Loucy (cell line): Measurements from ENCODE around the gene PHACTR3.

Source experiments
- H2AFZ ChIP-seq: fragments of 200-600 bp; sonication (generic); 2 replicates; pipeline ENCODE4 v1.6.0; 2016; ENCODE audit warnings: antibody characterized with exemption, mild to moderate bottlenecking, low read length, moderate library complexity
- H3F3A ChIP-seq: fragments of 200-600 bp; 2 replicates; pipeline ENCODE4 v1.6.0; 2016; ENCODE audit warnings: antibody characterized with exemption, low read depth, mild to moderate bottlenecking
- H3K27me3 ChIP-seq: fragments of 200-600 bp; sonication (generic); 2 replicates; pipeline ENCODE4 v1.6.1; 2014; ENCODE audit warnings: low read length, mild to moderate bottlenecking; ENCODE audit not compliant: insufficient read depth, poor library complexity, severe bottlenecking
- H3K36me3 ChIP-seq: fragments of 200-600 bp; sonication (generic); 2 replicates; pipeline ENCODE4 v1.6.1; 2016; ENCODE audit warnings: low read length; ENCODE audit not compliant: insufficient read depth
- H3K4me1 ChIP-seq: fragments of 200-600 bp; sonication (generic); 2 replicates; pipeline ENCODE4 v1.5.1; 2014; ENCODE audit warnings: low read length, mild to moderate bottlenecking; ENCODE audit not compliant: insufficient read depth, poor library complexity, severe bottlenecking
- H3K4me2 ChIP-seq: fragments of 200-600 bp; sonication (generic); 2 replicates; pipeline ENCODE4 v1.6.0; 2014; ENCODE audit warnings: antibody characterized with exemption, low read length, low read depth, mild to moderate bottlenecking; ENCODE audit not compliant: poor library complexity, severe bottlenecking
- H3K4me3 ChIP-seq: fragments of 200-600 bp; sonication (generic); 2 replicates; pipeline ENCODE4 v1.5.1; 2014; ENCODE audit warnings: low read length, mild to moderate bottlenecking, mixed read lengths; ENCODE audit not compliant: poor library complexity, severe bottlenecking
- H3K79me2 ChIP-seq: fragments of 200-600 bp; sonication (generic); 2 replicates; pipeline ENCODE4 v1.6.1; 2014; ENCODE audit warnings: low read length; ENCODE audit not compliant: insufficient read depth
- H3K9ac ChIP-seq: fragments of 200-600 bp; sonication (generic); 2 replicates; pipeline ENCODE4 v1.6.0; 2014; ENCODE audit warnings: mild to moderate bottlenecking, low read depth, low read length, moderate library complexity; ENCODE audit not compliant: poor library complexity, severe bottlenecking
- H3K9me2 ChIP-seq: fragments of 200-600 bp; sonication (generic); replicated peaks from 2 replicates; pipeline ENCODE4 v1.6.1; 2016; ENCODE audit warnings: low read depth, low read length, mixed read lengths
- H3K9me3 ChIP-seq: fragments of 200-600 bp; sonication (generic); 2 replicates; pipeline ENCODE4 v1.6.1; 2014; ENCODE audit warnings: mild to moderate bottlenecking, antibody characterized with exemption, low read length, low read depth; ENCODE audit not compliant: insufficient read depth
- H4K20me1 ChIP-seq: fragments of 200-600 bp; sonication (generic); 2 replicates; pipeline ENCODE4 v1.6.0; 2014; ENCODE audit warnings: antibody characterized with exemption, low read length, mild to moderate bottlenecking; ENCODE audit not compliant: insufficient read depth, poor library complexity, severe bottlenecking
- EZH2phosphoT487 ChIP-seq: fragments of 200-600 bp; IDR thresholded peaks from 2 replicates; pipeline ENCODE4 v1.6.1; 2018; ENCODE audit warnings: antibody characterized with exemption, mild to moderate bottlenecking, moderate library complexity, borderline replicate concordance
- TF ChIP-seq, protein P1 (sequence below): fragments of 200-600 bp; sonication (generic); conservative IDR thresholded peaks from 2 replicates; pipeline ENCODE4 v1.5.1; 2014; ENCODE audit warnings: mild to moderate bottlenecking, antibody characterized with exemption, low read length

The PHACTR3 gene

DNA sequence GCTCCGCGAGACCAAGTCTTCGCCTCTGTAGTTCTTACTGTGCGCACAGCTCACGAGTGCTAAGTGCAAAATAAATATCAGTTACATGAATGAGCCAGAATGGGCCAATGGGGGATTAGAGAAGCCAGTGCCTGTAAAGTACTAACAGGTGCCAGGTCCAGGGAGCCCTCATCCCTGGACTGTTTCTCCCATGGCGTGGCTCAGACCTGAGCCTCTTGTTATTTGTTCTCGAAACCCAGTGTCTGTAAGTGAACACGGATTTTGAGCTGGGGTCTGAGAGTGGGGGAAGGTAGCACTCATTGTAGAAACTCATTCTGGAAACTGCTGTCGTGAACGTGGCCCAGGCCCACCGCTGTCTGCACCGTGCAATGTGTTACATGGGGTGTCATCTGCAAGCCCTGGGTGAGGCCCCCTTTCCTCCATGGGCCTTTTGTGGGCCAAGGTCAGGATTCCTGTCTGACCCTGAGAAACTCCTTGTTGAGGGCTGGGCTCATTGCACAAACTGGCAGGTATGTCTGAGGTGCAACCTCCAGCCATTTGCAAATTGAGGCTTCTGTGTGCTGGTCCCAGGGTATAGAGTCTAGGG is 174.4 kb downstream of the PHACTR3 start:
- no peaks in the 10 kb centered on the region for H3K79me2 ChIP-seq
- peaks cover 10% of the 10 kb centered on the region; the same call in 1 of the 2 replicates for H3K36me3 ChIP-seq
- no peak overlapping the region for H3K4me3 ChIP-seq
- no peak overlapping the region for H3K9ac ChIP-seq
- no peaks in the 10 kb centered on the region for H4K20me1 ChIP-seq
- H3K9me3 ChIP-seq: no peaks in the 10 kb centered on the region
- TF ChIP-seq, protein P1, sequence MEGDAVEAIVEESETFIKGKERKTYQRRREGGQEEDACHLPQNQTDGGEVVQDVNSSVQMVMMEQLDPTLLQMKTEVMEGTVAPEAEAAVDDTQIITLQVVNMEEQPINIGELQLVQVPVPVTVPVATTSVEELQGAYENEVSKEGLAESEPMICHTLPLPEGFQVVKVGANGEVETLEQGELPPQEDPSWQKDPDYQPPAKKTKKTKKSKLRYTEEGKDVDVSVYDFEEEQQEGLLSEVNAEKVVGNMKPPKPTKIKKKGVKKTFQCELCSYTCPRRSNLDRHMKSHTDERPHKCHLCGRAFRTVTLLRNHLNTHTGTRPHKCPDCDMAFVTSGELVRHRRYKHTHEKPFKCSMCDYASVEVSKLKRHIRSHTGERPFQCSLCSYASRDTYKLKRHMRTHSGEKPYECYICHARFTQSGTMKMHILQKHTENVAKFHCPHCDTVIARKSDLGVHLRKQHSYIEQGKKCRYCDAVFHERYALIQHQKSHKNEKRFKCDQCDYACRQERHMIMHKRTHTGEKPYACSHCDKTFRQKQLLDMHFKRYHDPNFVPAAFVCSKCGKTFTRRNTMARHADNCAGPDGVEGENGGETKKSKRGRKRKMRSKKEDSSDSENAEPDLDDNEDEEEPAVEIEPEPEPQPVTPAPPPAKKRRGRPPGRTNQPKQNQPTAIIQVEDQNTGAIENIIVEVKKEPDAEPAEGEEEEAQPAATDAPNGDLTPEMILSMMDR: no peak
- no peak for TF ChIP-seq EZH2phosphoT487
- no peaks in the 10 kb centered on the region for H3K4me1 ChIP-seq
- H3K9me2 ChIP-seq: no peaks in the 10 kb centered on the region
- H3F3A ChIP-seq: no peaks in the 10 kb centered on the region
- H3K27me3 ChIP-seq: no peaks in the 10 kb centered on the region
- H3K4me2 ChIP-seq: no peak overlapping the region
- H2AFZ ChIP-seq: no peak overlapping the region

- H2AFZ ChIP-seq: no peak overlapping the region
- no peaks in the 10 kb centered on the region for H3K4me1 ChIP-seq
- no peaks in the 10 kb centered on the region; the same call in 1 of the 2 replicates for H3K36me3 ChIP-seq
- TF ChIP-seq, protein P1: no peak
- TF ChIP-seq EZH2phosphoT487: no peak
- no peaks in the 10 kb centered on the region for H3K27me3 ChIP-seq
- no peaks in the 10 kb centered on the region for H4K20me1 ChIP-seq
- H3K4me3 ChIP-seq: no peak overlapping the region
- H3K9me3 ChIP-seq: no peaks in the 10 kb centered on the region
- H3K9ac ChIP-seq: no peak overlapping the region
- no peaks in the 10 kb centered on the region for H3K79me2 ChIP-seq
- H3K4me2 ChIP-seq: no peak overlapping the region
- no peaks in the 10 kb centered on the region for H3K9me2 ChIP-seq
- H3F3A ChIP-seq: no peaks in the 10 kb centered on the region
Measured at GRCh38 chr20:59779656-59780380, 175.5 kb downstream of the PHACTR3 start.

DNA sequence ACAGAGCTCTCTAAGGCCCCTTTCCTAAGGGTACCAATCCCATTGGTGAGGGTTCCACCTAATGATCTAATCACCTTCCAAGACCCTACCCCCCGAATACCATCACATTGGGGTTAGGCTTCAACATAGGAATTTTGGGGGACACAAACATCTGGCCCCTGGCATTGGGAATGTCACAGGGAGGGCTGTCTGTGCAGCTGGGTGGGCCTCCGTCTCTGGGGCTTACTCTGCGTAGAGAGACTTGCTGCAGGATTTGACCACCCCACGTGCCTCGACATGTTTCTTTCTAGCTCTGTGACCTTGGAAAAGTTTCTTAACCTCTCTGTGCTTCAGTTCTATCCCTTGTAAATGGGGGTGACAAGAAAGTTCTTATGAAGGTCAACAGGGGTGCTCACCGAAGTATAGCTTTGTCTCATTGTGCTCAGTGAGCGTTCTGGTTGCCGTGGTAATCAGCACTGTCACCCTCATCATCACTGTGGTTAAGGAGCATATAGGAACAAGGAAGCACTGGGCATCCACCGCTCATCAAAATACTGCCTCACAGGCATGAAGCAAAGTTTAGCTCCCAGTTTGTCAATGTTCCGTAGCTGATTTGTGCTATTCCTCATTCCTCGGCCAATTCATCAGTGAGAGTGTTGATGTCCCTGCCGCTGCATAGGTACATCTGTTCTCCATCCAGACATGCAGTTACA is 176.3 kb downstream of the PHACTR3 start:
- Histone ChIP-seq H3K4me1 (no peaks in the 10 kb centered on the region), H3K9me3 (no peaks in the 10 kb centered on the region), H3K79me2 (no peaks in the 10 kb centered on the region), H3K9ac (no peak overlapping the region), H3K9me2 (no peaks in the 10 kb centered on the region), H3K4me3 (no peak overlapping the region), H3F3A (no peaks in the 10 kb centered on the region), H3K36me3 (no peaks in the 10 kb centered on the region; the same call in 1 of the 2 replicates), H4K20me1 (no peaks in the 10 kb centered on the region), H3K27me3 (no peaks in the 10 kb centered on the region), H2AFZ (no peak overlapping the region), H3K4me2 (no peak overlapping the region)
- no peak for TF ChIP-seq EZH2phosphoT487
- TF ChIP-seq, protein P1: no peak
